ENCODE results near the gene LRP10. TPM values are rescaled to one million over a fixed set of nuclear protein-coding genes. Genes with fewer than 3 reads are reported as not detected.

The LRP10 gene
- total RNA-seq, 1 donor from 2014 or later = 83.3 TPM

DNA sequence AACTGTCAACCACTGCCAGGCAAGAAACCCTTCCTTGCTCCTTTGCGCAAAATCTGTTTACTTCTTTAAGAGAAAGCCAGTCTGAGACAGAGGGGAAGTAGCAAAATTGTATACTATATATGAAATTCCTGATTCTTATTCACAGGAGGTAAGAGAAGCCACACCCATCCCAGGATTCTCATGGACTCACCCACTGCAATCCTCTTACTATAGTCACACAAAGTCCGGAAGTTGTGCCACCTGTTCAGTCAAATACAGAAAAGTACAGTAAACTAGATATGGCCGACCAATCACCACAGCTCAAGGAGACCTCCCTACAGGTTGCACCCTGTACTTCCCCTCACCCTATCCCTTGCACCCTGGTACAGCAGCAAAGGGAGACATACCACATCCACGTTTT, 54.8 kb downstream of the LRP10 start:
- ATAC-seq (ENCODE audit: low read depth) (no peak), DNase-seq (no peak)
- H3K4me1 Mint-ChIP-seq = peaks cover 9% of the 10 kb centered on the region
- peaks cover 48% of the 10 kb centered on the region for H3K36me3 Mint-ChIP-seq (ENCODE audit: low read depth)
- ChIA-PET POLR2A (interaction anchor here (2.2 kb wide), 1 partner anchor 7 kb away, joined by 22 read pairs; the partner anchor contains the start of gene RBM23), CTCF (no interaction called here)
- TF ChIP-seq CTCF (IDR thresholded peaks at IDR 0.05) = no peak
- peak overlapping the region; percentile 3 for H3K27ac Mint-ChIP-seq
- no peaks in the 10 kb centered on the region for H3K9me3 Mint-ChIP-seq
- no peak overlapping the region for H3K4me3 Mint-ChIP-seq
- intact Hi-C loops (cut with micrococcal nuclease) = loop anchor here (10.0 kb wide), 1 partner anchor 628 kb away; the partner anchor contains the start of genes THTPA and ZFHX2
- no peaks in the 10 kb centered on the region for H3K27me3 Mint-ChIP-seq

- H3K36me3 Mint-ChIP-seq (ENCODE audit: low read depth) = peaks cover 33% of the 10 kb centered on the region
- no peak for DNase-seq
- no peaks in the 10 kb centered on the region for H3K27me3 Mint-ChIP-seq
- H3K27ac Mint-ChIP-seq = no peak overlapping the region
- no peaks in the 10 kb centered on the region for H3K9me3 Mint-ChIP-seq
- ChIA-PET CTCF (interaction anchor here (1.1 to 3.4 kb wide), 8 partner anchors 9 to 166 kb away, joined by 3 to 22 read pairs (median 8); partner anchors contain the start of genes ACIN1, AJUBA, C14orf119 and HAUS4), POLR2A (interaction anchor here (0.6 to 2.6 kb wide), 17 partner anchors 10 to 1153 kb away, joined by 3 to 47 read pairs (median 4); partner anchors contain the start of genes ACIN1, C14orf119, CDH24 and HAUS4)
- intact Hi-C loops (cut with micrococcal nuclease) = loop anchor here (1.0 to 10.0 kb wide), 11 partner anchors 9 to 626 kb away; partner anchors contain the start of genes ACIN1, C14orf119, DAD1 and HAUS4
- peaks cover 14% of the 10 kb centered on the region for H3K4me1 Mint-ChIP-seq
- ATAC-seq (ENCODE audit: low read depth) = no peak
- no peak for TF ChIP-seq CTCF (IDR thresholded peaks at IDR 0.05)
- no peak overlapping the region for H3K4me3 Mint-ChIP-seq
Observed at GRCh38 chr14:22928237-22929103, 56.9 kb downstream of the LRP10 start.

DNA sequence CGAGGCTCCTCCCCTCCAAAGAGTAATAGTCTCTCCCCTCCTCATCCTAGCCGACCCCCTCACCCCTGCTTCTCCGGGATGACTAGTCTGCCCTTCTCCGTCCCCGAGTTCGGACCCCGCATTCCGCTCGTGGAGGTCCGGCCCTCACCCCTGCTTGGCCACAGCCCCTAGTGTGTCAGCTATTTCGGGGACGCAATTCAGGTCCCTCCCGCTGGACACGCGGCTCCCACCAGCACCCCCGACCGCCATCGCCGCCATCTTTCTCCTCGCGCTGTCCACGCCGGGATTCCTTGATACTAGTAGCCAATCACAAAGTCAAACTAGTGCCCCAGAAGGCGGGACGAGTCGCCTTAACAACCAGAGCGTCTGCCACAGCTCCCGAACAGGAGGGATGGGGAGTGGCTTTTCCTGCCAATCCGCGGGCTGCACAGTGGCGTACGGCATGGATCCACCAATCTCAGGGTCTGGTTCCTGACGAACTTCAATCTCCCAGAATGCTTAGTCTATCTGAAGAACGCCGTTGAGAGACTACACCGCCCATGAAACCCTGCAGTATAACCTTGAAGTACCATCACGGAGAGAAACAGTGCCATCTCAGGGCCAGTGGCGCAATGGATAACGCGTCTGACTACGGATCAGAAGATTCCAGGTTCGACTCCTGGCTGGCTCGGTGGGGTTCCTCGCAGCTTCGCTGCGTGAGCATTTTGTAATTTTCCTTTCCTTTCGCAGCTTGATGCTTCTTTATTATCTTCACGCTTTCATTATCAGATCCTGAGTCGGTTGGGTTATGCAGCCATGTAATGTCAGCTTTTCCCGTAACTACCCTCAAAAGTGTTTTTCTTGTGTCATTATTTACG, 57.8 kb downstream of the LRP10 start, which contains the start of gene PRMT5:
PRMT5 (minus strand) TSS at position 273 of the 857 bp plus-strand sequence; CDS start at position 258, 15 bp downstream.
- peaks cover 24% of the 10 kb centered on the region for H3K36me3 Mint-ChIP-seq (ENCODE audit: low read depth)
- no peaks in the 10 kb centered on the region for H3K27me3 Mint-ChIP-seq
- no peak within 1 kb of the TSS for H3K27ac Mint-ChIP-seq
- H3K4me1 Mint-ChIP-seq = peaks cover 14% of the 10 kb centered on the region
- H3K9me3 Mint-ChIP-seq = no peaks in the 10 kb centered on the region
- peak; percentile 83 for DNase-seq
- POLR2A ChIA-PET = interaction anchor here (0.6 to 2.6 kb wide), 18 partner anchors 11 to 1152 kb away, joined by 3 to 47 read pairs (median 4); partner anchors contain the start of genes ACIN1, C14orf119, CDH24 and HAUS4
- H3K4me3 Mint-ChIP-seq = no peak within 1 kb of the TSS
- intact Hi-C loops (cut with micrococcal nuclease) = loop anchor here (1.0 to 10.0 kb wide), 11 partner anchors 10 to 625 kb away; partner anchors contain the start of genes ACIN1, C14orf119, DAD1 and HAUS4
- ATAC-seq (ENCODE audit: low read depth) = peak; percentile 93
- CTCF ChIA-PET = interaction anchor here (0.8 to 3.4 kb wide), 11 partner anchors 10 to 166 kb away, joined by 3 to 22 read pairs (median 5); partner anchors contain the start of genes ACIN1, AJUBA, C14orf119 and CDH24
- TF ChIP-seq CTCF (IDR thresholded peaks at IDR 0.05) = no peak

DNA sequence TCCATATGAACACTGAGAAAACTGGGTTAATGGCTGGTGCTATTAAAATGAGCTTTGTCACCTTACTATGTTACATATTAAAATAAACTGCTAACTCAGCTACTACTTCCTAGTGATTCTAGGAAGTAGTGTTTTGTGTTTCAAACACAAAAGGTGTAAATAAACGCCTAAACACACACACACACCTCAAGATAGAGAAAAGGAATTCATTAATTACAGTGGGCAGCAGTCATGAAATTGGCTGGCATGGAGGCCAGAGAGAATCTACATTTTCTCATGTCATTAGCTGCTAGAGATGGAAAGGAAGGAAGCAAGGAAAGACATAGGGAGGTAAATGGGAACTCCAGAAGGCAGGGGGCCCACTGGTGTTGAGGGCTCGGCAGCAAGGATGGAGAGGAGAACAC, 58.4 kb downstream of the LRP10 start:
- intact Hi-C loops (cut with micrococcal nuclease) = loop anchor here (1.0 to 10.0 kb wide), 11 partner anchors 11 to 625 kb away; partner anchors contain the start of genes ACIN1, C14orf119, DAD1 and HAUS4
- peaks cover 18% of the 10 kb centered on the region for H3K36me3 Mint-ChIP-seq (ENCODE audit: low read depth)
- no peaks in the 10 kb centered on the region for H3K9me3 Mint-ChIP-seq
- POLR2A ChIA-PET = interaction anchor here (0.5 to 2.6 kb wide), 16 partner anchors 11 to 1546 kb away, joined by 3 to 47 read pairs (median 4); partner anchors contain the start of genes ACIN1, C14orf119, CDH24 and HAUS4
- ATAC-seq (ENCODE audit: low read depth) (no peak), DNase-seq (no peak)
- CTCF ChIA-PET = interaction anchor here (0.8 to 3.4 kb wide), 12 partner anchors 11 to 165 kb away, joined by 3 to 22 read pairs (median 4); partner anchors contain the start of genes ACIN1, AJUBA, C14orf119 and CDH24
- peaks cover 14% of the 10 kb centered on the region for H3K4me1 Mint-ChIP-seq
- H3K27me3 Mint-ChIP-seq = no peaks in the 10 kb centered on the region
- H3K27ac Mint-ChIP-seq = no peak overlapping the region
- TF ChIP-seq CTCF (IDR thresholded peaks at IDR 0.05) = no peak
- H3K4me3 Mint-ChIP-seq = no peak overlapping the region

Other genes starting within 250 kb of the LRP10 start
- not detected in 2 replicates for gene OR6J1, start 227.4 kb upstream of the LRP10 start, total RNA-seq
- 174 and 190 TPM in 2 replicates for gene OXA1L, start 105.1 kb upstream of the LRP10 start, total RNA-seq
- 30.8 and 33.7 TPM in 2 replicates for gene SLC7A7, start 56.3 kb upstream of the LRP10 start, total RNA-seq
- 142 and 150 TPM in 2 replicates for gene MRPL52, start 41.9 kb upstream of the LRP10 start, total RNA-seq
- 3.4 and 4.1 TPM in 2 replicates for gene MMP14, start 35.2 kb upstream of the LRP10 start, total RNA-seq
- 0.71 and 1.4 TPM in 2 replicates for gene REM2, start 11.5 kb downstream of the LRP10 start, total RNA-seq
- gene RBM23, start 47.4 kb downstream of the LRP10 start, total RNA-seq = 130 and 131 TPM in 2 replicates
- 75.3 and 96.5 TPM in 2 replicates for gene PRMT5, start 57.6 kb downstream of the LRP10 start, total RNA-seq
- 28.4 and 33.2 TPM in 2 replicates for gene HAUS4, start 85.3 kb downstream of the LRP10 start, total RNA-seq
- 0.29 and 0.67 TPM in 2 replicates for gene AJUBA, start 110.8 kb downstream of the LRP10 start, total RNA-seq
- gene C14orf93, start 138.4 kb downstream of the LRP10 start, total RNA-seq = 13.5 and 14.0 TPM in 2 replicates
- gene PSMB5, start 163.2 kb downstream of the LRP10 start, total RNA-seq = 53.3 and 67.5 TPM in 2 replicates
- gene PSMB11, start 170.5 kb downstream of the LRP10 start, total RNA-seq = not detected in 2 replicates
- gene CDH24, start 185.8 kb downstream of the LRP10 start, total RNA-seq = 0.73 and 1.3 TPM in 2 replicates
- gene ACIN1, start 223.4 kb downstream of the LRP10 start, total RNA-seq = 238 and 263 TPM in 2 replicates
- 35.3 and 36.0 TPM in 2 replicates for gene C14orf119, start 223.8 kb downstream of the LRP10 start, total RNA-seq
- not detected in 2 replicates for gene CIROP, start 233.2 kb downstream of the LRP10 start, total RNA-seq
- 0.17 and 0.20 TPM in 2 replicates for gene CEBPE, start 247.5 kb downstream of the LRP10 start, total RNA-seq

Measured in activated B cell treated with CpG ODN at 0.5 μM for 24 hours (primary cell).